Fibroblast of villous mesenchyme (primary cell): ENCODE measurements around the gene ARHGAP10. TPM values are rescaled to one million over a fixed set of nuclear protein-coding genes. Genes with fewer than 3 reads are reported as not detected.

Experiments used
- DNase-seq: peaks from one replicate; pipeline ENCODE4 v3.0.0-alpha.2; 2010; ENCODE audit warnings: low read depth
- H3K4me3 ChIP-seq: 2 replicates; pipeline ENCODE4 v1.5.1; 2011; ENCODE audit warnings: low read depth, mild to moderate bottlenecking, low read length
- total RNA-seq: library from RNA; depleted of rRNA; stranded (reverse); fragments of >200 nt; gene quantifications from 2 replicates; pipeline ENCODE4 v1.2.3, GENCODE V29; 2012
- TF ChIP-seq, protein P1 (sequence below): IDR thresholded peaks from 2 replicates; pipeline ENCODE4 v1.5.1; 2012; ENCODE audit warnings: low read depth, mild to moderate bottlenecking, low read length; ENCODE audit not compliant: insufficient read depth

The ARHGAP10 gene
- total RNA-seq, 1 donor: 41.5 TPM

DNA sequence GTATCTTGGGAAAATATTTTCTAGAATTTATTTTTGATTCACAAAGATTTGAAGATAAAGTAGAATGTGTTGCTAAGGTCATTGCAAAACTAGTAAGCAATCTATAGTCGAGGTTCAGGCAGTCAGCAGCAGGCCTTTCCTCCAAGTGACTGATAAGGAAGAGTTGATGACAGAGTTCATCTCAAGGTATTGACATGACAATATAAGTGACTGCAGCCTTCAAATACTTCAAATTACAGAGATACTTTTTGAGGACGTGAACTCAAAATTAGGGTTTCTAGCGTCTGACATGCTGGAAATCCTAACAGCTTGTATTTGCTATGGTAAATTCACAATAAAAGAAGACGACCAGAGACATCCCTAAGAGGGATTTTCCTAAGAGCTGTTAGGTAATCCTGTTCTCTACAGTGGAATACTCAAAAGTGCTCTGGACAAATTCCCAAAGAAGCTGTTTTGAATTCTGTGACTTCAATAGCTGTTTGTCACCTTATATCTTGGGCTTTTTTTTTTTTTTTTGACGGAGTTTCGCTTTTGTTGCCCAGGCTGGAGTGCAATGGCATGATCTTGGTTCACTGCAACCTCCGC lies 7.4 kb downstream of the ARHGAP10 start:
- DNase-seq: peak; percentile 27
- TF ChIP-seq, protein P1, sequence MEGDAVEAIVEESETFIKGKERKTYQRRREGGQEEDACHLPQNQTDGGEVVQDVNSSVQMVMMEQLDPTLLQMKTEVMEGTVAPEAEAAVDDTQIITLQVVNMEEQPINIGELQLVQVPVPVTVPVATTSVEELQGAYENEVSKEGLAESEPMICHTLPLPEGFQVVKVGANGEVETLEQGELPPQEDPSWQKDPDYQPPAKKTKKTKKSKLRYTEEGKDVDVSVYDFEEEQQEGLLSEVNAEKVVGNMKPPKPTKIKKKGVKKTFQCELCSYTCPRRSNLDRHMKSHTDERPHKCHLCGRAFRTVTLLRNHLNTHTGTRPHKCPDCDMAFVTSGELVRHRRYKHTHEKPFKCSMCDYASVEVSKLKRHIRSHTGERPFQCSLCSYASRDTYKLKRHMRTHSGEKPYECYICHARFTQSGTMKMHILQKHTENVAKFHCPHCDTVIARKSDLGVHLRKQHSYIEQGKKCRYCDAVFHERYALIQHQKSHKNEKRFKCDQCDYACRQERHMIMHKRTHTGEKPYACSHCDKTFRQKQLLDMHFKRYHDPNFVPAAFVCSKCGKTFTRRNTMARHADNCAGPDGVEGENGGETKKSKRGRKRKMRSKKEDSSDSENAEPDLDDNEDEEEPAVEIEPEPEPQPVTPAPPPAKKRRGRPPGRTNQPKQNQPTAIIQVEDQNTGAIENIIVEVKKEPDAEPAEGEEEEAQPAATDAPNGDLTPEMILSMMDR: no peak

DNA sequence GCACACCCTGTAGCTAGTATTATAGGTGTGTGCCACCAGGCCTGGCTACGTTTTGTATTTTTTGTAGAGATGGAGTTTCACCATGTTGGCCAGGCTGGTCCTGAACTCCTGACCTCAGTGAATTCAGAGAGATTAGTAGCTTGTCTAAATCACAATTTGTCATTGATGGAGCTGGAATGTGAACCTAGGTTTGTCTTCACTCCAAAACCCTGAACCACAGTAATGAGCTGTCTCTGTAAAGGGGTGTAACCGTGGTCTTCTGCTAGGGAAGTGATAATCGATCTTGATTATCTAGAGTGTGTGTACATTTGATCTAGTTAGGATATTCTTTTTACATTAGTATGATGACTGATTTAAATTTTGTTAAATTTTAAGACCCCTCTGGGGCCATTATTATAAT lies 8.3 kb downstream of the ARHGAP10 start:
- TF ChIP-seq, protein P1: no peak
- no peak overlapping the region for H3K4me3 ChIP-seq
- DNase-seq: no peak

More for the DNA sequence above, 7.4 kb downstream of the ARHGAP10 start:
- H3K4me3 ChIP-seq: no peak overlapping the region

DNA sequence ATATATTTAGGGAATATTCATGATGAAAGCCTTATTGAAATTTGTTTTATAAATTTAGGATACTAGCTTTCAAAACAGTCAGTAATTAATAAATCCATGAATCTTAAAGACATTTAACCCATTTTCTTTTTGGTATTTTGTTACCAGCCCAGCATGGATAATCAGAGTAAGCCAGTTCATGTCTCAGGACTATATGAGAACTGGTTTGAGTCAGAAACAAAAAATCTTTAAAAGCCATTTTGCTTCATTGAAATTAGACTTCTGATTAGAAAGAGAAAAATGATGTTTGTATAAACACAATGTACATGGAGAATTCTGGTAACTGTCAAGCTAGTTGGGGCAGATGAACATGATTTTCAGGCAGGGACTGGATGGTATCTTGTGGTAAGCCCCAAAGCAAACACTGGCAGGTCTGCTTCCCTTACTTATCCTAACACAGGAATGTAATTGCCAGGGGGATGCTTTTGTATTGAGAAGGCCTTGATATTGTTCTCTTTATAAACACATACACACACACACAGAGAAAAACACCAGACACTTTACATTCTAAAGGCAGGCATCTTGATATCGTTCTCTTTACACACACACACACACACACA lies 9.4 kb downstream of the ARHGAP10 start:
- peak; percentile 64 for DNase-seq
- H3K4me3 ChIP-seq: no peak overlapping the region
- TF ChIP-seq, protein P1: no peak

DNA sequence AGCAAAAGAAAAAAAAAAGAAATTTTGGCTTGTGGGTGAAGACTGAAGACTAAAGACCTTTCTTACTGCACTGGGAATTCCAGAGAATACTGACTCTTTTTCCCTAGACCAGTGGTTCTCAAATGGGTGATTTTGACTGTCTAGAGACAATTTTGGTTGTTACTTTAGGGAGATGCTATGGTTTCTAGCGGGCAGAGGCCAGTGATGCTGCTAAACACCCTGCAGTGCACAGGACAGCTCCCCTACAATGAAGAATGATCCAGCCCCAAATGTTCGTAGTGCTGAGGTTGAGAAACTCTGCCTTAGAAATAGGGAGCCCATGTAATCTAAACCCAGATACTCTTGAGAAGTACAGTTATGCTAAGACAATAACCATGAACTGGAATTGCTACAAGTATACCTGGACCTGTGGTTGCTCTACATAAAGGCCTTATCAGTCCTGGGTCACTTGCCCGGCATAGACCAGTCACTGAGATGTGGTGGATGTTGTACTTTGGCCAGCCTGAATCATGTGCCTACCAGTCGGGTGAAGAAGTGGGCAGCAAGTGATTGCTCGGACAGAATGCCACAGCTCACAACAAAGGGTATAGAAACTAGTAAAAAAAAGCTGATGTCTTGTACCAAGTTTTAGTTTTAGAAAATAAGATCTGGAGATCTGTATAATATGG lies 16.0 kb downstream of the ARHGAP10 start:
- no peak overlapping the region for H3K4me3 ChIP-seq
- TF ChIP-seq, protein P1: no peak
- DNase-seq: no peak

DNA sequence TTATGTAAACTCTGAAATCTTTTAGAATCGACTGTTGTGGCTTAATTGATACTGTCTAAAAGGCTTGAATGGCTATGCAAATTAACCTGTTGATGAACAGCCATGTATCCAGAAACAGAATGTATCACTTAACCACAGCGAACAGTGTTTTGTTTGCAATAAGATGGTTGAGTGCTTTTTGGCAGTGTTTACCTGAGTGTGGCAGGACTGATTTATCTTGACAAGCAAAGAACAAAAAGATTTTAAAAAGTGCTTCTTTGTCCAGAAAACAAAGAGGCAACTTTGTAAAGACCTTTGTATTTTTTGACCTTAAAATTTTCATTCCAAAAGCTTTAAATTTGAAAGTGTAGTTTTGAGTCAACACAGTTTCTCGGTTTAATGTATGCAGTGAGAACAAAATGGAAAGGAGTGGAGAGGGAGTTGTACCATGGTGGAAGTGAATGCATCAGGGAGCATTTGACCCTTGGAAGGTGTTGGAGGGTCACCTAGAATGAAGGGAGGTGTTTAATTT lies 18.0 kb downstream of the ARHGAP10 start:
- TF ChIP-seq, protein P1: no peak
- no peak for DNase-seq
- H3K4me3 ChIP-seq: no peak overlapping the region

DNA sequence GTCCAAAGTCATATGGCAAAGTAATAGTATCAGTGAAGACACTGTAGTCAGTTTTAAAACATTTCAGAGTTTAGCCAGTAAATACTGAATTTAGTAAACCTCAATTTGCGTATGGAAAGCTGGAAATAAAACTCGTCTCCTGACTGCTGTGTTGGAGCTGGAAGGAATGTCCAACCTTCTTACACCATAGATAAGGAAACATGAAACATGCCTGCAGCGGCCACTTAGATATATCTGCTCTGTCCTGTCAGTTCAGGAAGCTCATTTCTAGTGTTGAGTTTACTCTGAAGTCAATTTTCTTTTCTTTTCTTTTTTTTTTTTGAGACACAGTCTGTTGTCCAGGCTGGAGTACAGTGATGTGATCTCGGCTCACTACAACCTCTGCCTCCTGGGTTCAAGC lies 21.2 kb downstream of the ARHGAP10 start:
- H3K4me3 ChIP-seq: no peak overlapping the region
- DNase-seq: peak; percentile 59
- TF ChIP-seq, protein P1: no peak
